GM21717 (cell line): ENCODE measurements around the gene IFIH1.
A peak's percentile ranks its signal among the peaks of the same experiment; 100 is the strongest.

Source experiments
- ATAC-seq: cut with Tn5 transposase; IDR thresholded peaks from one replicate; pipeline ENCODE4 v1.9.1; 2021; ENCODE audit warnings: mild to moderate bottlenecking, moderate library complexity; ENCODE audit not compliant: unreplicated experiment

IFIH1 gene

DNA sequence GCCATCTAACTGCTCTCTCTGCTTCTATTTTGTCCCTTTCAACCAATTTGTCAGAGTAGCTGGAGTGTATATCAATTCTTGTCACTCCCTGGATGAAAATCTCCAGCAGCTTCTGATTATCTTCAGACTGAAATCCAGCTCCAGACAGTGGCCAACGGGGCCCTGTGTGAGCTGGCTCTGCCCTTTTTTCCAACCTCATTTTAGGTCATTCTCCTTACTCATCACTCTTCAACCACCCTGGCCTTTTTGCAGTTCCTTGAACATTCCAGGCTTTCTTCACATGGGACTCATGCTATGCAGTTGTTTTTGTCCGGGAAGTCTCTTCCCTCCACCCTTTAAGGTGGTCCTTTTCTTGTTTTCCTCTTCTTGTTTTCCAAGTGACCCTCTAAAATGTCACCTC lies 59.8 kb downstream of the IFIH1 start:
- no peak for ATAC-seq

DNA sequence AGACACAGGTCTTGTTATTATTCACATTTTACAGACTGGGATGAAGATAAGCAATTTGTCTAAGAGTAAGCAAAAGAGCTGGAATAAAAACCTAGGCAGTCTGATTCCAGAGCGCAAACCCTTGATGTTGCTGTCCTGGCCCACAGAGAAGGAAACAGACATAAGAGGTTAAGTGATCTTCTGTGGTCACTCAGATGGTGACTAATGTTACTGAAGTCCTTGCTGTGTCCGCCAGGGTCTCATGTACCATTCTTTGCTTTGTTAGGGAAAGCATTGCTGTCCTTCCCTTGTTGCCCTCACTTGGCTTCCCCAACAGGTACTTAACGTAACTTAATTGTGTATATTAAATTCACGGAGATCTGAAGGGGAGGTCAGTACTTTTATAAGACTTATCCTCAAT lies 60.3 kb downstream of the IFIH1 start:
- no peak for ATAC-seq

DNA sequence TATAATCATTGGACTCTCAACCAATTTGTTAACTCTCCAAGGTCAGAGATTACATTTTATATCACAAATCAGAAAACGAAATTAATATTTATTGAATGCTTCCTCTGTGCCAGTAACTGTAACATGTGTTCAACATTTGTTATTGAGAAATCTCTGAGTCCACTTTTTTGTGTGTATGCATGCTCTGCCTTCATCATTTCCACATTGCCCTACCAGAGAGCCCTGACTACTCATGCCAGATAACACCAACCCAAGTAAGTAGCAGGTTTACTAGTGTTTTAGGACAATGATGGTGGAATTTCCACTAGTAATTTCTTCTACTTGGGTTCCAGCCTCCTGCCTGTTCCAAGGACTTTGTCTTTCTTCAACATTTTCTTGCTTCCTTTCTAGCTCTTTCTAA lies 61.1 kb downstream of the IFIH1 start:
- no peak for ATAC-seq

DNA sequence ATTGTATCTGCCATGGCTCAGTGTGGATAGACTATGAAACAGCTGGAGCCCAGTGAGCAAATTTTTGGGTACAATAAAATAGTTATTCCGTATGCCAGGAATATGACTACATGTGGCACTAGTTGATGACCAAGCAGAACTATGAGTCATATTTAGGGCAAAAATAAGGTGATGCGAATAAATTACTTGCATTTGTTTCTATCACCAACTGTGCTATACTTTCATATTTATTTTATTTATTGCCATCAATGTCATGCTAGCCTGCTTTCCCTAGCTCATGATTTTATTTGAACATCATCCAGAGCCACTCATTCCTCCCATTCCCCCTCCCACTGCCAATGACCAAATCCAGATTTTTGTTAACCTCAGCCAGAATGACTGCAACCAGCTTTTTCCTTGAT lies 61.9 kb downstream of the IFIH1 start:
- ATAC-seq, result no peak

DNA sequence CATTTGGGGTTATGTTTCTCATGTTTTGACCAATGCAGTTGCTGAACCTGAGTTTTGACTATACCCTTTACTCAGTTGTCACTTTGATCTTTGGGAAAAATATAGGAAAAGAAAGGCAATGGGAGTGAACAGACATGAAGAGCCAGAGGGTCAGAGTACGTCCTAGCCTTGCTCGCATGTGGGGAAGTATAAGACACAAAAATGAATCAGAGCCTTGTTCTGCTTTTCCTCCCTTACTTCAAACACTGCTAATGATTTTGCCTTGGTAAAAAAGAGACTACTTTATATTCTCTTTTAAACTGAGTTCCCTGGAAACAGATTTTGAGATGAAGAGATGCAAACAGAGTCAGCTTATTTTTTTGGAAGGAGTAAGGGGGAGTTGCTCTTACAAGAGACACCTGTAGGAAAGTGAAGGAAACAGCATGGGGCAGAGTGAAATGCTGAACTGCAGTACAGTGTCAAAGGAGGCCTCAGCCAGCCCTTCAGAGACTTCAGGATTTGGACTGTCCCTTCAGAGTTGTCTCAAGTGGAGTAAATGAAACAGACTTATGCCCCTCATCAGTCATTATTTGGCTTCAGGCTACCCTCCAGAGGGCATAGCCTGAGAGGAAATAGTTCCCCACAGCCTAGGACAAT lies 64.1 kb downstream of the IFIH1 start:
- ATAC-seq, result no peak

DNA sequence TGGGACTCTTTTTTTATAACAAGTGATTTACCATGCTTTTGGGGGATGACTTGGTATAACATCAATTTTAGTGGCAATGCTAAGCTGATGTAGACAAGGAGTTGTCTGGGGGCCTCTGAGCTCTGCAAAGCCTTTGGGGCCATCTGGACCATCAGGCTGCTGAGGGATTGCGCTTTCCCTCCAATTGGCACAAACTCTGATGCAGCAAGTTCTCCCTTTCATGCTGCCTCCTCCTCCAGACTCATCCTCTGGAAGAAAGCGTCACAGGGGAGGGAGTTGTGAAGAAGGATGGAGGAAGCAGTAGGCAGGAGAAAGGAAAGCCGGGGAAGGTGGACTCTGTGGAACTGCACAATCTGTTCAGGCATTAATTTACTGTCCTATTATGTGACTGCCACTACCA lies 65.0 kb downstream of the IFIH1 start:
- ATAC-seq, result no peak

DNA sequence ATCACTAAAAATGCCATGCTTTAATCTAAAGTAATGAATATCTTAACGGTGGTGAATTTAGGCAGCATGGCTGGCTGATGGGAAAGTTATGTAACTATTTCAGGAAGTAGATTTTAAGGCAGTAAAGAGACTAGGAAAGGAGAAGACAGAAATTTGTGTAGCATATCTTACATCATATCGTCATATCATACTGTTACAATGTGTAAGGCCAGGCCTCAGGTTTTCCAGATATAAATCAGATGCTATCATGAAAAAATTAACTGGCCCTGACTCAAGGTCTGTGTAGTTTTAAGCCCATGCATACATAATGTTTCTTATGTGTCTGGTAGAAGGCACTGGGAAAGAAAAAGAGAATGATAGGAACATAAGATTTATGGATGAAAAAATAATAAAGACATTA lies 66.3 kb downstream of the IFIH1 start:
- ATAC-seq, result no peak

DNA sequence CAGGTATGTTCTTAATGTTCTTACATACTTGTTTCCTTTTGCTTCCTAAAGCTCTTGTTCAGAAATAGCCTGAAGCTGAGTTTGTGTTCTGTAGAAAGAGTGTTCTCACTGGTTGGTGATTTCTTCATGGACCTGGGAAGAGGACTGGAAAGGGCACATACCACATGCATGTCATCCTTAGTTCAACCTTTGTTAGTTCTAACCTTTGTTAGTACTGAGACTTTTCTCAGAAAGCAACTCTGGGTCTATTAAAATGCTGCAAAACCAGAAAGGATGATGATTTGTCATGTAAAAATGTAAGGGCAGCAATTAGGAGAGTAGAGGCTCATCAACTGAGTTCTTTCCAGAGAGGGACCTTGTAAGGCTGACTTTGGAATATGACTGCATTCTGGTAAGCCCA lies 72.7 kb downstream of the IFIH1 start:
- no peak for ATAC-seq

DNA sequence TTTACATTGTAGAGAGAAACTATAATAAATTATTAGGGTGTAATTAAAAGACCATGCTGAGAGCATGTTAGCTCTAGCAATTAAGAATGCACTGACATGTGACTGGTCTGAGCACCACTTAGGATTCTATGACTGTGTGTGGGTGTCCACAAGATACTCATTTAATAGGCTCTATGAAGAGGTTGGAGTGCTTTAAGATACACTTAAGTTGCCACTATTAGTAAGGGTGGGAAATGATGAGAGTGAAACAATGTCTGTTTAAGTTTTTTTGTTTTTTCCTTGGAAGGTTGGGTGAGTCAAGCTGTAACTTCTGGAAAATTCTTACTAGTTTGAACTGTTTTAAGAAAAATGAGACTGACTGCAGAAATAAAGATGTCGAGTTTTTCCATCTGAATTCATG lies 73.4 kb downstream of the IFIH1 start:
- no peak for ATAC-seq

DNA sequence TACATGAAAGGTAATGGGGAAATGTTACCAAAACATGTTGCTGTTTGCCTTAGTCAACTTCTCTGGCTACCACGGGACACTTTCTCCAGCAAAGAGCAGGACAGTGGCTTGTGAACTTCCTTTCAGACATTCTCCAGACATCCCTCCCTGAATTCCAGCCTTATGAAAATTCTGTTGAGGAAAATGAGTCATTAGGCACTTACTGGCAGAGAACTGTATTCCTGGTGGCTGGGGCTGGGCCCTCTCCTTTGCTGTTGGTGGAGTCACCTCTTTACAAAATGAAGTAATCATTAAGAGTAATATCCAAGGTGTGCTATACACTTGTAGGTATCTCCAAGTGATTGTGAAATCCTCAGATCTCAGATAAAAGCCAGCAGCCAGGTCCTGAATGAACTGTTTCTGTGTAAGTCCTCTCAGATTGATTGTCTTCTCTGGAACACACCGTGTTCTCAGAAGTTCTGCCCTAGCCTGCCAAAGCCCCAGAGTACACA lies 73.9 kb downstream of the IFIH1 start:
- no peak for ATAC-seq

DNA sequence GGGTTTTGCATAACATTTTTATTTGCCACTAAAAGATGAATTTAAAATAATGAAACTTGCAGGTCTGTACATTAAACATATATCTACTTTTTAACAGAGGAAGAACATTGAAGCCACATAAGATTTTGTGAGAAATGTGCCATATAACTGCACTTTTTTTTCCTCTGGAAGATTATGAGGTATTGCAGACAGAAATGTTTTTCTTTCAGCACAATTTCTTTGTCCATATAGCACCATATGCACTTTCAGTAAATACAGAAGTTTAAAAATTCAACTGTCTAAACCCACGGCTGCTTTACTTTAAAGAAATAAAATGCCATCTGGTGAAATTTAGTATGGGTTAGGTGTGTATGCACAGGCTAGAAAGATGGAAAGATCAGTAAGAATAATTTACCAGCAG lies 74.8 kb downstream of the IFIH1 start:
- ATAC-seq, result no peak

DNA sequence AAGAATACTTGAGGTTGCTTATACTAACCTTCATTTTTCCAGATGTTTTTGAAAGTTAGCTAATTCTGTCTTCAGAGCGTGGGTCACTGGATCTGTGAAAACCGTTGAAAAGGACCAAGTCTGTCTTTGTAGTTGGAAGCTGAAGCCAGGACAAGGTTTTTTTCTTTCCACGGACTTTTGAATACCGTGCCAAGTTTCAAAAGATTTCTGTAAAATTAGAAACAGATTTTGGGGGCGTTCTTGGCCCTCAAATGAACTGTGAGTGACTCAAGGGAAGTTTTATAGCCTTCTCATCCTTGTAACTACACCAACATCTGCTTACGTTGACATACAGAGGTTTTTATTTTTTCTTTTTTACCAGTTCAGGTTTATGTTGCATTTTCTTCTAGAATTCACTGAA lies 75.2 kb downstream of the IFIH1 start, which contains the start of gene FAP:
FAP (minus strand) TSS at position 152 of the 400 bp plus-strand sequence; CDS start at position 34, 118 bp downstream.
- no peak for ATAC-seq

DNA sequence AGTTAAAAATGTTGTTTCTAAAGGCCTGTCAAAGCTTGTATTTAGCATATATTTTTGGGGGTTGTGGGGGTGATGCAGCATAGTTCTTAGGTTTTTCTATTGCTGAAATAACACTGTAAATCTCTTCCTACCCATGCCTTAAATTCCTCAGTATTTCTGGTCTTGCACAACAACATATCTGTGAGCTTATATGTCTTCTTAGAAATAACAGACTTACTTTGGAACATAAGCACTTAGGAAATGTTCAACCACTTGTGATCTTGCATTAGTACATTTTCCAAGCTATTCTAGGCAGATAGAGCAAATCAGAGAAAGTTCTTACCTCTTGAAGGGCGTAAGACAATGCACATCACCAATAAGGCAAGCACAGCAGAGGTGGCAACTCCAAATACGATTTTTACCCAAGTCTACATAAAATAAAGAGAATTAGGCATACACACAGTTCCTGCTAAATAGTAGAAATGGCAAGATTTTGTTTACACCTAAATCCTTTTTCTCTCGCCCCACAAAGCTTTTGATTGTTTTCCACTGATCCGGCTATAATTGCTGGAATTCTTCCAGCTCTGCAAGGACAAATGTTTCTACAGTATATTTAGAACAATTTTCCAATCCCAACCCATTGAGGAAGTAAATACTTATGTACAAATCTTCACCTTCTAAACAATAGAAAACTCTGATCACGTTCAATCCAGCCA lies 75.8 kb downstream of the IFIH1 start:
- ATAC-seq, result no peak

DNA sequence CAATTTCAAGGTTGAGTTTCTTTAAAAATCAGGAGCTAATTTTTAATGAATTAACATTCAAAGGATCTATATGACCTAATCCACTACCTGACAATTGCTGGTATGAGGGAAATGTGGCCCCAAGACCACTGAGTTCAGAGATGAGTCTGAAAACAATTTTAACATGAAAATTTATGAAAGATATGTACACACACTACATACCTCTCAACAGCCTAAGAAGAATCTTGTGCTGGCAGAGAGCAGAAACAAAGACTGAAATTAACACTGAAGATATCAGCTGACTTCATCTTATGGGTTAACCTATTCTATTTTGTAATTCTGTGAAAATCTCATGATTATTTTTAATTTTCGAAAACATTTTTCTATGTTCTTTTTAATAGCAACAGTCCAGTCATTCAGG lies 76.9 kb downstream of the IFIH1 start:
- no peak for ATAC-seq

DNA sequence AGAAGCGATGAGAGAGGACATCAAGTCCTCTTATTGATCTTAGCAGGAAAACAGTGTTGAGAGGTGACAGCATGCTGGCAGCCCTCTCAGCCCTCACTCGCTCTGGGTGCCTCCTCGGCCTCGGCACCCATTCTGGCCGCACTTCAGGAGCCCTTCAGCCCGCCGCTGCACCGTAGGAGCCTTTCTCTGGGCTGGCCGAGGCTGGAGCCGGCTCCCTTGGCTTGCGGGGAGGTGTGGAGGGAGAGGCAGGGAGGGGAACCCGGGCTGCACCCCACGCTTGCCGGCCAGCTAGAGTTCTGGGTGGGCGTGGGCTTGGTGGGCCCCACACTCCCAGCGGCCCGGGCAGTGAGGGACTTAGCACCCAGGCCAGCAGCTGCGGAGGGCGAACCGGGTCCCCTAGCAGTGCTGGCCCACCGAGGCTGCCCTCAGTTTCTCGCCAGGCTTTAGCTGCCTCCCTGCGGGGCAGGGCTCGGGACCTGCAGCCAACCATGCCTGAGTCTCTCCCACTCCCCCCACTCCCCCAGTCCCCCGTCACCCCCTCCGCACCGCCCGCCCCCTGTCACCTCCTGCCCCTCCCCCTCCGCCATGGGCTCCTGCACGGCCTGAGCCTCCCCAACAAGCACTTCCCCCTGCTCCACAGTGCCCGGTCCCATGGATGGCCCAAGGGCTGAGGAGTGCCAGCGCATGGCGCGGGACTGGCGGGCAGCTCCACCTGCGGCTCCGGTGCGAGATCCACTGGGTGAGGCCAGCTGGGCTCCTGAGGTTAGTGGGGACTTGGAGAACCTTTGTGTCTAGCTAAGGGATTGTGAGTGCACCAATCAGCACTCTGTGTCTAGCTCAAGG lies 83.6 kb downstream of the IFIH1 start:
- no peak for ATAC-seq

DNA sequence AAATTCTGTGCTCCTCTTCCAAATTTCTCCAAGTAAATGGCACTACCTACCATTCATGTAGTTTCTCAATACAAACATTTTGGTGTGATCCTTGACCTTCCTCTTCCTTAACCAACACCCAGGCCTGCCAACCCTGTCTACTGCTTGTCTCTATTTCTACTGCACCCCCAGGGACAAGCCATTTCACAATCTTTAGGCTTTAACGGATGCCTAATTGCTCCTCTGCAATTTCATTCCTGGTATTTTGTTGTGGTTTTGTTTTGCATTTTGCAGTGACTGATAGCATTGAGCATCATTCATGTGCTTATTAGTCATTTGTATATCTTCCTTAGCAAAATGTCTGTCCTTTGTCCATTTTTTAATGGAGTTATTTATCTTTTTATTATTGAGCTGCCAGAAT lies 85.3 kb downstream of the IFIH1 start:
- ATAC-seq, result no peak

DNA sequence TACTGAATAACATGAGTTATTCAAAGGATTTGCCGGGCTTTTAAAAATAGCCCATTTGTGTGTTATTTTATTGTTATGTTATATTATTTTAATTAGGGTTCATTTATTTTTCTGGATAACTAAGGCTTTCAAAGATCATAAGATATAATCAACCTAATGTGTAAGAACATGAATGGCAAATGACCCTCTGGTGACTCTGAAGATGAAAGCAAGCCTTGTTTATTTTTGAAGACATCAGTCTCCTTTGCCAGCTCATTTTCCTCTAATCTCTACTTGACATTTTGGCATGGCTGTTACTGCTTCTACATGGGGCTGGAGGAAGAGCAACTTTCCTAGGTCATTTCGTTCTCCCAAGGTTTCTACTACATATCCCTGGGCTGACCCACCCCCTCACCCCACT lies 85.8 kb downstream of the IFIH1 start:
- no peak for ATAC-seq

DNA sequence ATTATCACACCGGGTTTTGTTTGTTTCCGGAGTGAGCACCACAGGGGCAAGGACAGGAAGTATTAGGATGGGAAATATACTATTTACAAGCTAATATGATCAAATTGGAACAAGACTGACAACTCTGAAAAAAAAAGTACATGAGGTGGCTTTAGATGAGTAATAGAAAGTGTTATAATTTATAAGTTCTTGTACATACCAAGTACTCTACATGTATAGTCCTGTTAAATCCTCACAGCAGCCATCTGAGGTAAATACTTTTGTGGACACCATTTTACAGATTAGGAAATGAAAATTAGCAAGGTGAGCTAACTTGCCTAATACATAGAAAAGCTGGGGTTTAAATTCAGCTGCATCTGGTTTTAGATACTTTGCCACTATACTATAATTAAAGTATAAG lies 86.5 kb downstream of the IFIH1 start:
- ATAC-seq, result no peak

DNA sequence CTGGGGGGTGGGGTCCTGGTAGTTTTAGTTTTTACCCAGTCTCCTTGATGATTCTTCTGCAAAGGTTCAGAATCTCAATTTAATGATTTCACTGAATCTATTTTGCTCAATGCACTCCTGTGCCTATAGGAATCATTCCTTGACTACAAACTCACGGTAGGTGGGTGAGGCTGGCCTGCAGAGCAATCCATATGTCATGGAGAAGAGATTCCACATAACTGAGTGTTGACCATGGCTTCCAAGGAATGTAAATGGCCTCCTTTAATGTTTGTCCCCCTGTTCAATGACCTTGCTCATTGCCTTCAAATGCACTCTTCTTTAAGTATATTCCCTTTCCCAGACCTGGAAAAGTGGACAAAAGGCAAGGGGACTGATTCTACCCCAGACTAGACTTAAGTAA lies 87.7 kb downstream of the IFIH1 start:
- no peak for ATAC-seq

DNA sequence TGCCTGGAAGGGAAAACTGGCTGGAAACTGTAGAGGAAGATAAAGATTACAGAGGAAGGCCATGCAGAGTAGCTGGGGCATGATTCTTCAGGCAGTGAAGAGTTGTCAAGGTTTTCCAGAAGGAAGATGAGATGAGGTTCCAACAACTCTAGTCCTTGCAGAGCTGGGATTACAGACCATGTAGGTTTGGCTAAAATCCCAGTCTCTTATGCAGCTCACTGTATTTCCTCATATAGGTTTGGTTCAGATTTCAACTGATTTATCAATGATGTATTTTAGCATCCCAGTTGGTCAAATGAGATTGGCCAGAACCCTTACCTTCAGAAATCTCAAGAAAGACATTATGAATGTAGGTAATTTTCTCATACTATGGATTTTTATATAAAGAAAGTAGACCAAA lies 91.6 kb downstream of the IFIH1 start:
- no peak for ATAC-seq

DNA sequence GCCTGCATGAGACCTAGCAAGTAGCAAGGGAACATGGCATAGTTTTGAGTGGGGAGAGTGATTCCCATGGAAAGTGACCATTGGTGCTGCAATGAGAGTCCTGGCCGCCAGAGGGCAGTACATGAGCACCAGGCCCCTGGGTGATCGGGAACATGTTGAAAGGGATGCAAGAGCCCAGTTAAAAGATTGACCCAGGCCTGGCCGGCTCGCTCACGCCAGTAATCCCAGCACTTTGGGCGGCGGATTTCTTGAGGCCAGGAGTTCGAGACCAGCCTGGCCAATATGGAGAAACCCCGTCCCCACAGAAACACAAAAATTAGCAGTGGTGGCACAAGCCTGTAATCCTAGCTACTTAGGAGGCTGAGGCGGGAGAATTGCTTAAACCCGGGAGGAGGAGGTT lies 97.4 kb downstream of the IFIH1 start:
- ATAC-seq, result peak; percentile 95

DNA sequence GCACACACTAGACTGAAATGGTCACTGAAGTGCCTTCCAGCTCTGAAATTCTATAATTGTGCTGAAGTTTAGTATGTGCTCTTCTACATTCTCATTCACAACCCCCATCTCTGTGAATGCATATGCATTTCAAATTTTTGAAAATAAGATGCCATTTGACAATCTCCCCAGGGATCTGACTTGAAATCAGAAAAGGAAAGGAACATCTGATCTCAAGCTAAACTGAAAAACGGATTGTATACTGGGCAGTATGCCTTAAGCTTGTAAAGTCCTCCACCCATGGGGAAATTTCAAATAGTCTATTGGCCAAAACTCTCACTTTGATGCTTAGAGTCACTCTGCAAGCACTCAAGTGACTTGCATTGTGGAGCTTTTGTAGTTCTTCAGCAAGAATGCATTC lies 98.1 kb downstream of the IFIH1 start:
- ATAC-seq, result no peak
